ENCODE data around the gene SLC16A4. TPM values are rescaled to one million over a fixed set of nuclear protein-coding genes. Genes with fewer than 3 reads are reported as not detected.

The SLC16A4 gene
- total and polyA plus RNA-seq, 2 of the 8 experiments (the other 6 are each of a cell fraction or from before 2014, with no cell fraction given), result 0.30 to 0.43 TPM

- TF ChIP-seq CHD7 (IDR thresholded peaks at IDR 0.05; ENCODE audit: insufficient replicate concordance, low read length) (no peak), SIX5 (IDR thresholded peaks at IDR 0.05; ENCODE audit: low read depth, low read length) (no peak), BACH1 (IDR thresholded peaks at IDR 0.05; ENCODE audit: low read length) (no peak), CTBP2 (IDR thresholded peaks at IDR 0.05; ENCODE audit: borderline replicate concordance, insufficient read depth, insufficient read length, low read length) (no peak), FOSL1 (IDR thresholded peaks at IDR 0.05; ENCODE audit: insufficient read depth, low read depth, low read length) (no peak), ZNF274 (IDR thresholded peaks at IDR 0.05; ENCODE audit: borderline replicate concordance, extremely low read depth, low read length) (no peak), GABPA (IDR thresholded peaks at IDR 0.05; ENCODE audit: borderline replicate concordance, insufficient read depth, low read length) (no peak), BRCA1 (IDR thresholded peaks at IDR 0.05; ENCODE audit: low read depth, low read length) (no peak), RBBP5 (IDR thresholded peaks at IDR 0.05; ENCODE audit: borderline replicate concordance, low read depth, low read length) (no peak)
These were observed 34.9 kb upstream of the SLC16A4 start (continued) for GRCh38 chr1:110425612-110426152.

All from H1 (cell line).